Epidermal melanocyte (primary cell): ENCODE results near the gene TPD52L2.
"Not testable (repeated sequence)": the region's sequence is repeated elsewhere in the genome, so short reads cannot be mapped to it uniquely, and the experiment has no call there.

Experiments
- DNase-seq: peaks from one replicate; pipeline ENCODE4 v3.0.0; 2011; ENCODE audit warnings: low spot score; ENCODE audit not compliant: insufficient read length

TPD52L2 gene

GRCh38 chr20:63878899-63879663 lies 14.0 kb downstream of the TPD52L2 start:
- DNase-seq = no peak

GRCh38 chr20:63880901-63881300 lies 15.8 kb downstream of the TPD52L2 start:
- DNase-seq = not testable (repeated sequence)

GRCh38 chr20:63881451-63882226 lies 16.6 kb downstream of the TPD52L2 start:
- DNase-seq = no peak

- no peak for DNase-seq
Measured at GRCh38 chr20:63882257-63883200, 17.5 kb downstream of the TPD52L2 start.

- DNase-seq = no peak
Measured at GRCh38 chr20:63883201-63883593, 18.1 kb downstream of the TPD52L2 start.

GRCh38 chr20:63884506-63885263 lies 19.6 kb downstream of the TPD52L2 start:
- no peak for DNase-seq

- no peak for DNase-seq
Measured at GRCh38 chr20:63885264-63886053, 20.4 kb downstream of the TPD52L2 start.

GRCh38 chr20:63886054-63886419 lies 21.0 kb downstream of the TPD52L2 start:
- DNase-seq = no peak

GRCh38 chr20:63886921-63887320 lies 21.9 kb downstream of the TPD52L2 start:
- DNase-seq = no peak

- DNase-seq = no peak
Measured at GRCh38 chr20:63889241-63890200, 24.5 kb downstream of the TPD52L2 start.

GRCh38 chr20:63890201-63890576 lies 25.1 kb downstream of the TPD52L2 start:
- DNase-seq = no peak

- DNase-seq = no peak
Measured at GRCh38 chr20:63890616-63891015, 25.5 kb downstream of the TPD52L2 start.

GRCh38 chr20:63891061-63892002 lies 26.3 kb downstream of the TPD52L2 start:
- DNase-seq = no peak

- DNase-seq = no peak
Measured at GRCh38 chr20:63892402-63892801, 27.3 kb downstream of the TPD52L2 start.

- no peak for DNase-seq
Measured at GRCh38 chr20:63893999-63894357, 28.9 kb downstream of the TPD52L2 start.

GRCh38 chr20:63894358-63895201 lies 29.5 kb downstream of the TPD52L2 start, which contains the start of gene DNAJC5:
DNAJC5 (plus strand) TSS chr20:63895126; CDS start chr20:63928346, 33,220 bp downstream.
- DNase-seq = peak; percentile 100
